NCI-H524 (cell line): ENCODE results near the gene ARRDC5.
"Not testable (repeated sequence)": the region's sequence is repeated elsewhere in the genome, so short reads cannot be mapped to it uniquely, and the experiment has no call there.

Source experiments
- DNase-seq, 2 experiments: peaks; one replicate each; lab custom pipeline; 2025; lab: John Stamatoyannopoulos, UW

The ARRDC5 gene

GRCh38 chr19:4868286-4868834 lies 34.3 kb downstream of the ARRDC5 start:
- no peak for DNase-seq

GRCh38 chr19:4867534-4868285 lies 35.0 kb downstream of the ARRDC5 start, which contains the start of gene PLIN3:
Gene PLIN3, minus strand, starts transcription at chr19:4867667. Its CDS starts 6,273 bp downstream, at chr19:4861394.
- peak; percentile 51 to 53 for DNase-seq

GRCh38 chr19:4866595-4867424 lies 35.9 kb downstream of the ARRDC5 start:
- DNase-seq, result no peak

GRCh38 chr19:4861147-4861546 lies 41.5 kb downstream of the ARRDC5 start:
- peak in 1 of 2 experiments; percentile 10 for DNase-seq

- no peak for DNase-seq
Observed at GRCh38 chr19:4859697-4860096, 43.0 kb downstream of the ARRDC5 start.

- not testable (repeated sequence) for DNase-seq
Observed at GRCh38 chr19:4856468-4856867, 46.2 kb downstream of the ARRDC5 start.

- DNase-seq, result not testable (repeated sequence)
Observed at GRCh38 chr19:4853506-4853905, 49.2 kb downstream of the ARRDC5 start.

- no peak for DNase-seq
Observed at GRCh38 chr19:4852484-4852883, 50.2 kb downstream of the ARRDC5 start.

GRCh38 chr19:4851551-4852290 lies 51.0 kb downstream of the ARRDC5 start:
- peak; percentile 66 to 77 for DNase-seq

- DNase-seq, result no peak
Observed at GRCh38 chr19:4849019-4849418, 53.7 kb downstream of the ARRDC5 start.

- DNase-seq, result no peak
Observed at GRCh38 chr19:4847190-4847973, 55.3 kb downstream of the ARRDC5 start.

GRCh38 chr19:4845975-4846374 lies 56.7 kb downstream of the ARRDC5 start:
- not testable (repeated sequence) for DNase-seq

- DNase-seq, result no peak
Observed at GRCh38 chr19:4844348-4845179, 58.1 kb downstream of the ARRDC5 start.

- no peak for DNase-seq
Observed at GRCh38 chr19:4843647-4843965, 59.1 kb downstream of the ARRDC5 start.
